Neuronal stem cell (in vitro differentiated cells): ENCODE data around the gene PRRG3. TPM values are rescaled to one million over a fixed set of nuclear protein-coding genes. Genes with fewer than 3 reads are reported as not detected.
A peak's percentile ranks its signal among the peaks of the same experiment; 100 is the strongest.

Source experiments
- DNase-seq: peaks from one replicate; pipeline ENCODE4 v3.0.0-alpha.2; 2013; ENCODE audit warnings: low spot score
- H2AFZ ChIP-seq: one replicate; pipeline ENCODE4 v1.6.1; 2013; ENCODE audit warnings: mild to moderate bottlenecking, low read length, inconsistent platforms
- H2AK5ac ChIP-seq: 2 replicates; pipeline ENCODE4 v1.6.1; 2013; ENCODE audit warnings: low read depth, mild to moderate bottlenecking, inconsistent platforms, low read length, moderate library complexity, mixed read lengths
- H2BK120ac ChIP-seq: 2 replicates; pipeline ENCODE4 v1.6.1; 2013; ENCODE audit warnings: low read depth, mild to moderate bottlenecking, inconsistent platforms, low read length, moderate library complexity, mixed read lengths
- H2BK12ac ChIP-seq: one replicate; pipeline ENCODE4 v1.6.1; 2013; ENCODE audit warnings: low read length, inconsistent platforms
- H2BK15ac ChIP-seq: 2 replicates; pipeline ENCODE4 v1.6.1; 2013; ENCODE audit warnings: mild to moderate bottlenecking, low read length, inconsistent platforms, mixed read lengths
- H2BK5ac ChIP-seq: one replicate; pipeline ENCODE4 v1.6.1; 2013; ENCODE audit warnings: inconsistent platforms, mild to moderate bottlenecking, low read length, moderate library complexity
- H3K14ac ChIP-seq: one replicate; pipeline ENCODE4 v1.6.1; 2013; ENCODE audit warnings: low read length, inconsistent platforms
- H3K18ac ChIP-seq: 2 replicates; pipeline ENCODE4 v1.6.1; 2013; ENCODE audit warnings: low read length, inconsistent platforms
- H3K23ac ChIP-seq: 2 replicates; pipeline ENCODE4 v1.6.1; 2013; ENCODE audit warnings: low read depth, mild to moderate bottlenecking, mixed read lengths, low read length, inconsistent platforms; ENCODE audit not compliant: poor library complexity
- H3K27ac ChIP-seq: replicated peaks from 3 replicates; pipeline ENCODE4 v1.5.1; 2013; ENCODE audit warnings: low read length, inconsistent platforms
- H3K27me3 ChIP-seq, 3 experiments: 2 replicates each; pipeline ENCODE4 v1.6.1; 2013; ENCODE audit warnings: low read length in 3 of 3, mild to moderate bottlenecking in 2 of 3, inconsistent platforms in 1 of 3, low read depth in 1 of 3, mixed read lengths in 1 of 3, moderate library complexity in 1 of 3; ENCODE audit not compliant: control insufficient read depth in 3 of 3, insufficient read depth in 3 of 3
- H3K36me3 ChIP-seq, 2 donors: replicated peaks in 1 of 2; 2 replicates each; pipeline ENCODE4 v1.6.1; 2013; ENCODE audit warnings: low read length in 2 of 2; ENCODE audit not compliant: control insufficient read depth in 2 of 2, insufficient read depth in 2 of 2
- H3K4ac ChIP-seq: 2 replicates; pipeline ENCODE4 v1.6.1; 2013; ENCODE audit warnings: inconsistent platforms, mild to moderate bottlenecking, low read length, moderate library complexity
- H3K4me1 ChIP-seq, 2 donors: 1 replicate in 1 of 2; 2 replicates in 1 of 2; pipeline ENCODE4 v1.6.1; 2013; ENCODE audit warnings: low read length in 2 of 2, low read depth in 1 of 2; ENCODE audit not compliant: control insufficient read depth in 2 of 2, insufficient read depth in 1 of 2
- H3K4me2 ChIP-seq: one replicate; pipeline ENCODE4 v1.6.1; 2013; ENCODE audit warnings: mild to moderate bottlenecking, low read length, inconsistent platforms; ENCODE audit not compliant: insufficient read depth, poor library complexity, severe bottlenecking
- H3K4me3 ChIP-seq, 2 donors: 2 replicates each; pipeline ENCODE4 v1.5.1; 2013; ENCODE audit warnings: low read length in 2 of 2, mild to moderate bottlenecking in 2 of 2, inconsistent platforms in 1 of 2, moderate library complexity in 1 of 2
- H3K79me1 ChIP-seq: one replicate; pipeline ENCODE4 v1.6.1; 2013; ENCODE audit warnings: low read depth, mild to moderate bottlenecking, inconsistent platforms, low read length, moderate library complexity
- H3K9ac ChIP-seq: one replicate; pipeline ENCODE4 v1.6.1; 2013; ENCODE audit warnings: mild to moderate bottlenecking, low read depth, low read length, inconsistent platforms; ENCODE audit not compliant: poor library complexity
- H3K9me3 ChIP-seq, 2 donors: replicated peaks in 1 of 2; 2 replicates each; pipeline versions ENCODE3 to v1.6.1; 2013; ENCODE audit warnings: low read length in 2 of 2, mild to moderate bottlenecking in 2 of 2, inconsistent platforms in 1 of 2, low read depth in 1 of 2, mixed read lengths in 1 of 2, moderate library complexity in 1 of 2; ENCODE audit not compliant: control insufficient read depth in 2 of 2, insufficient read depth in 1 of 2
- H4K8ac ChIP-seq: one replicate; pipeline ENCODE4 v1.6.1; 2013; ENCODE audit warnings: low read depth, mild to moderate bottlenecking, inconsistent platforms, low read length, moderate library complexity
- H4K91ac ChIP-seq: one replicate; pipeline ENCODE4 v1.6.1; 2013; ENCODE audit warnings: low read length, low read depth, mild to moderate bottlenecking, inconsistent platforms; ENCODE audit not compliant: poor library complexity
- WGBS, 2 donors: extraction: QIAGEN DNeasy Blood & Tissue Kit; methylation state at CpG; one replicate each; pipeline ENCODE4 v1.1.7; 2013; ENCODE audit warnings: missing lambda C conversion rate in 2 of 2, mixed read lengths in 1 of 2; ENCODE audit not compliant: insufficient read length in 2 of 2, insufficient replicate concordance in 1 of 2; ENCODE audit errors: extremely low coverage in 2 of 2; 5-methylcytosine and 5-hydroxymethylcytosine counted together
- polyA plus RNA-seq, 2 experiments: library from polyadenylated mRNA; stranded (reverse); fragments of 200-250 nt; gene quantifications; one replicate each; pipeline ENCODE4 v1.2.3, GENCODE V29; 2013

Gene PRRG3
- 6.8 TPM for polyA plus RNA-seq (2013, experiment 1 of 2)
- polyA plus RNA-seq (2013, experiment 2 of 2) = 8.2 TPM

DNA sequence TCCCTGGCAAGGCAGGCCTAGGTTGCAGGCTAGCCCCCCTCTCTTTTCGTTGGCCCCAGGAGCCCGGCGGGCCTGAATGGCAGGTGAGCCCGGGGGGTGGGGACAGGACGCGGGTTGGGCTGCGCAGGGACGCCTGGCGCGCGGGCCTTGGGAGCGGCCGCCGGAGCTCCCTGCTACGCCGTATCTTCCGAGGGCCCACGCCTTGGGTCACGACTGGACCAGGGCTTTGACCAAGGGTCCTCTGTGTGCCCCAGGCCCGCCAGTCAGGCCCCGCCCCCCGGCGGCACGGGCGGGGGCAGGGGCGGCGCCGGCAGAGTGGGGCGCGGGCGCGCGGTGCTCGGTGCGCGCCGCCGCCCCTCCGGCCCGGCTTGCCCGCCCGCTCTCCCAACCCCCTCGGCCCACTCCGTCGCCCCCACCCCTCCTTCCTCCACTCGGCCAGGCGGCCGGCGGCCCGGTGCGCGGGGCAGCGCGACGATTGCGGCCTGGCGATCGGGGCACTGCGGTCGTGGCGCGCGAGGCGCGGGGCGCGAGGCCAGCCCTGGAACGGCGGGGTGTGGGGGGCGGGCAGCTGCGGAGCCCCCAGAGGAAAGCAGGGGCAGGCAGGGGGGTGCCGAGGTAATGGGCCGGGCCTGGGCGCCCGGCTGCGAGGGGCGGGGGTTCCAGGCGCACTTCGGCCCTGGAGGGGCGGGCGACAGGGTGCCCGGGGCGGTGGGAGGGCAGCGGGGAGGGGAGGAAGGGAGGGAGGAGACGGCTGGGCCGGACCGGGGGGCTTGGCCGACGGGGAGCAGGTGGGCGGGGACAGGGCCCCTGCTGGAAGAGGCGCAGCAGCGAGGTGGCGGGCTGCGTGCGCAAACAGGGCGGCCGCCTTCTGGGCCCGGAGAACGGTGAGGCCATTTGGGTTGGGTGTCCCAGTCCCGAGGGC, at the start of gene PRRG3:
Gene PRRG3 (plus strand): TSS at position 798 of the 922 bp plus-strand sequence. CDS start 3,357 bp downstream, outside the sequence.
- H2AFZ ChIP-seq = no peak within 1 kb of the TSS
- H3K18ac ChIP-seq = peak within 1 kb of the TSS; percentile 92
- peaks cover 0 to 32% (median 0%) of the 10 kb centered on the region in 3 experiments for H3K27me3 ChIP-seq
- no CpG with 5 or more reads among the region's 100 CpGs for WGBS, 2 donors
- peak within 1 kb of the TSS in 1 of 2 donors; percentile 85 for H3K4me3 ChIP-seq
- H3K4ac ChIP-seq = no peak within 1 kb of the TSS
- no peak within 1 kb of the TSS for H2BK5ac ChIP-seq
- H3K4me1 ChIP-seq = peaks cover 0 to 4% of the 10 kb centered on the region in 2 donors
- no peak within 1 kb of the TSS for H4K8ac ChIP-seq
- no peaks in the 10 kb centered on the region for H3K9me3 ChIP-seq
- no peaks in the 10 kb centered on the region for H3K79me1 ChIP-seq
- peak within 1 kb of the TSS; percentile 81 for H3K9ac ChIP-seq
- peak within 1 kb of the TSS; percentile 43 for H3K4me2 ChIP-seq
- no peak within 1 kb of the TSS for H2BK120ac ChIP-seq
- no peak within 1 kb of the TSS for H3K27ac ChIP-seq
- no peaks in the 10 kb centered on the region for H3K36me3 ChIP-seq
- DNase-seq = no peak
- H2BK12ac ChIP-seq = no peak within 1 kb of the TSS
- H2AK5ac ChIP-seq = no peak within 1 kb of the TSS
- peak within 1 kb of the TSS; percentile 38 for H3K14ac ChIP-seq
- H2BK15ac ChIP-seq = peak within 1 kb of the TSS; percentile 58
- H3K23ac ChIP-seq = no peak within 1 kb of the TSS
- no peak within 1 kb of the TSS for H4K91ac ChIP-seq

DNA sequence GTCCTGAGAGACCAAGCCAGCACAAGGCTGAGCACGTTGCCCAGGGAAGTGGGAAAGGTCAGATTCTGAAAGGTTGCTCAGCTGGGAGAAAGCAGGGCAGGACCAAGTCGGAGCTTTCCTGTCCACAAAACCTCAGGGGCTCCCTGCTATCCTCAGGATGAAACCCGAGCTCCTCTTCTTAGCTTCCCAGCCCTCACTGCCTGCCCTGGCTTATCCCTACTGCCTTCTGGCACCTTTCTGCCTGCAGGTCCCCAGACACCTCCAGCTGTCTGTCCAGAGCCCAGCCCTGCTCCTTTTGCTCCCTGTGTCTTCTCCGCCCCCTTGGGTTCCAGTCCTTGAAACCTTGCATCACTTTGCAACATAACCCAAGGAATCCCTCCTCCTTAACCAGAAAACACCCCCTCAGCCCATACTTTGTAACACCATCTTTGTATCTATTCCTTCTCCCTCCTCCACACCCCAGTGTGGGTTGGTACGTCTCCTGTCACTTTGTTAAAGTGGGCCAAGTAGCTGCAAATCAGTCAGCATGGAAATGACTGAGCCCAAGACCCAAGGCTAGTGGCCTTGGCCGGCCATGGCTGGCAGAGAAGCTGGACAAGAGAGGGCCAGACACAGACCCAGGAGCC, 20.0 kb upstream of the PRRG3 start:
- Histone ChIP-seq H3K9ac (no peak overlapping the region), H2AFZ (no peak overlapping the region), H4K8ac (no peak overlapping the region), H2AK5ac (no peak overlapping the region), H3K23ac (no peak overlapping the region), H2BK5ac (no peak overlapping the region), H3K27ac (no peak overlapping the region), H3K27me3 (peaks cover 0 to 3% (median 0%) of the 10 kb centered on the region in 3 experiments), H3K79me1 (no peaks in the 10 kb centered on the region), H3K4me2 (no peak overlapping the region), H2BK12ac (no peak overlapping the region), H3K36me3 (no peaks in the 10 kb centered on the region), H3K4me1 (peaks cover 0 to 11% of the 10 kb centered on the region in 2 donors), H3K4me3 (no peak overlapping the region), H3K14ac (no peak overlapping the region), H3K18ac (no peak overlapping the region), H4K91ac (no peak overlapping the region), H2BK120ac (no peak overlapping the region), H3K9me3 (no peaks in the 10 kb centered on the region), H3K4ac (no peak overlapping the region), H2BK15ac (no peak overlapping the region)
- DNase-seq = no peak
- WGBS, 2 donors = no CpG with 5 or more reads among the region's 6 CpGs

DNA sequence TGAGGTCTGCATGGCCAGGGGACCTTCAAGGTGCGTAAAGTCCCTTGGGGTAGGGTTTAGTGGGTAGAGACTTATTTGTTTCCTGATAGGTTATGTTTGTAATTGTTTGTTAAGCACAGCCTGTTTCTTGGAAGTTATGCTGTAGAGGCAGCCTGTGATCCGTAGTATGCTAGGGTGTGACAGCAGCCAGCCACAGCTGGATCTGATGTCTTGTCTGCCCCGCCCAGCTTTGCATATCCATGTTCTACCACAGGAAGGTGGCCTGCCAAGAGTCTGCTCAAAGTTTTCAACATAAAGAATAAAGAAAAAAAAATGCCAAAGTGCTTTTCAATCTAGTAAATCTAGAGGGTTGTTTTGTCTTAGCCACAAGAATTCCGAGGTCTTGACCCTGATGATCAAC, 19.1 kb upstream of the PRRG3 start:
- DNase-seq = no peak
- H3K4me3 ChIP-seq = no peak overlapping the region
- H3K4me2 ChIP-seq = no peak overlapping the region
- no peaks in the 10 kb centered on the region for H3K79me1 ChIP-seq
- no peak overlapping the region for H4K8ac ChIP-seq
- H3K9me3 ChIP-seq = no peaks in the 10 kb centered on the region
- no peak overlapping the region for H3K4ac ChIP-seq
- peaks cover 0 to 11% of the 10 kb centered on the region in 2 donors for H3K4me1 ChIP-seq
- no peak overlapping the region for H4K91ac ChIP-seq
- H3K9ac ChIP-seq = no peak overlapping the region
- no peak overlapping the region for H2BK5ac ChIP-seq
- H2AFZ ChIP-seq = no peak overlapping the region
- H2BK12ac ChIP-seq = no peak overlapping the region
- H3K27ac ChIP-seq = no peak overlapping the region
- H2BK15ac ChIP-seq = no peak overlapping the region
- no peaks in the 10 kb centered on the region for H3K36me3 ChIP-seq
- H2BK120ac ChIP-seq = no peak overlapping the region
- H3K14ac ChIP-seq = no peak overlapping the region
- no peak overlapping the region for H3K23ac ChIP-seq
- no peak overlapping the region for H2AK5ac ChIP-seq
- no peak overlapping the region for H3K18ac ChIP-seq
- peaks cover 0 to 3% (median 0%) of the 10 kb centered on the region in 3 experiments for H3K27me3 ChIP-seq
- no CpG with 5 or more reads among the region's 4 CpGs for WGBS, 2 donors
